Stimulated activated naive B cell treated with anti-CD40 and anti-IgM and Interleukin-4, amounts not matched to agents 10 μg/mL and 1 μg/mL and 100 μg/mL, for 72 hours (primary cell): ENCODE measurements around the gene C5orf47.
A peak's percentile ranks its signal among the peaks of the same experiment; 100 is the strongest.

Experiments
- ATAC-seq, 2 donors: fragments of 150-1000 bp; cut with Tn5 transposase; replicated peaks; 2 replicates each; pipeline ENCODE4 v1.10.0; 2021; ENCODE audit warnings: moderate library complexity in 1 of 2
- DNase-seq: peaks from one replicate; pipeline ENCODE4 v3.0.0; 2021
- H3K27ac Mint-ChIP-seq: one replicate; pipeline ENCODE4 v1.8.0; 2022; ENCODE audit warnings: mild to moderate bottlenecking, mixed read lengths
- H3K27me3 Mint-ChIP-seq, 2 donors: one replicate each; pipeline ENCODE4 v1.8.0; 2022; ENCODE audit warnings: mixed read lengths in 2 of 2
- H3K36me3 Mint-ChIP-seq, 2 donors: one replicate each; pipeline ENCODE4 v1.8.0; 2022; ENCODE audit warnings: mixed read lengths in 2 of 2, mild to moderate bottlenecking in 1 of 2
- H3K4me1 Mint-ChIP-seq, 2 donors: one replicate each; pipeline ENCODE4 v1.8.0; 2022; ENCODE audit warnings: mixed read lengths in 2 of 2, mild to moderate bottlenecking in 1 of 2
- H3K4me3 Mint-ChIP-seq, 2 donors: one replicate each; pipeline ENCODE4 v1.8.0; 2022; ENCODE audit warnings: mild to moderate bottlenecking in 2 of 2, mixed read lengths in 2 of 2, moderate library complexity in 1 of 2
- H3K9me3 Mint-ChIP-seq, 2 donors: one replicate each; pipeline ENCODE4 v1.8.0; 2022; ENCODE audit warnings: mixed read lengths in 2 of 2, mild to moderate bottlenecking in 1 of 2

C5orf47 gene

GRCh38 chr5:173963182-173963838, 25.7 kb upstream of the C5orf47 start:
- peaks cover 0 to 5% of the 10 kb centered on the region in 2 donors for H3K4me1 Mint-ChIP-seq
- no peaks in the 10 kb centered on the region for H3K9me3 Mint-ChIP-seq
- ATAC-seq (no peak), DNase-seq (no peak)
- no peak overlapping the region for H3K4me3 Mint-ChIP-seq
- H3K36me3 Mint-ChIP-seq, result peaks cover 3 to 8% of the 10 kb centered on the region in 2 donors
- H3K27ac Mint-ChIP-seq, result no peak overlapping the region
- no peaks in the 10 kb centered on the region for H3K27me3 Mint-ChIP-seq

GRCh38 chr5:173963867-173964441, 25.0 kb upstream of the C5orf47 start:
- peaks cover 3 to 8% of the 10 kb centered on the region in 2 donors for H3K36me3 Mint-ChIP-seq
- peaks cover 0 to 1% of the 10 kb centered on the region in 2 donors for H3K27me3 Mint-ChIP-seq
- H3K4me1 Mint-ChIP-seq, result peaks cover 0 to 5% of the 10 kb centered on the region in 2 donors
- H3K4me3 Mint-ChIP-seq, result no peak overlapping the region
- ATAC-seq, result no peak
- peak overlapping the region; percentile 51 for H3K27ac Mint-ChIP-seq
- no peaks in the 10 kb centered on the region for H3K9me3 Mint-ChIP-seq
- DNase-seq, result no peak

GRCh38 chr5:173964506-173964905, 24.5 kb upstream of the C5orf47 start:
- peaks cover 3 to 8% of the 10 kb centered on the region in 2 donors for H3K36me3 Mint-ChIP-seq
- DNase-seq (no peak), ATAC-seq (no peak)
- no peak overlapping the region for H3K4me3 Mint-ChIP-seq
- peaks cover 5% of the 10 kb centered on the region in 2 donors for H3K27me3 Mint-ChIP-seq
- no peaks in the 10 kb centered on the region for H3K9me3 Mint-ChIP-seq
- H3K27ac Mint-ChIP-seq, result no peak overlapping the region
- H3K4me1 Mint-ChIP-seq, result peaks cover 0 to 5% of the 10 kb centered on the region in 2 donors

GRCh38 chr5:173967241-173967640, 21.7 kb upstream of the C5orf47 start:
- no peak for ATAC-seq
- DNase-seq, result no peak
- no peaks in the 10 kb centered on the region for H3K9me3 Mint-ChIP-seq
- peaks cover 14 to 15% of the 10 kb centered on the region in 2 donors for H3K27me3 Mint-ChIP-seq
- no peak overlapping the region for H3K27ac Mint-ChIP-seq
- no peak overlapping the region for H3K4me3 Mint-ChIP-seq
- peaks cover 0 to 5% of the 10 kb centered on the region in 2 donors for H3K4me1 Mint-ChIP-seq
- H3K36me3 Mint-ChIP-seq, result peaks cover 3 to 8% of the 10 kb centered on the region in 2 donors

- Mint-ChIP-seq H3K27ac (no peak overlapping the region), H3K4me1 (peaks cover 4 to 6% of the 10 kb centered on the region in 2 donors), H3K27me3 (peaks cover 19 to 21% of the 10 kb centered on the region in 2 donors), H3K9me3 (no peaks in the 10 kb centered on the region), H3K36me3 (no peaks in the 10 kb centered on the region), H3K4me3 (no peak overlapping the region)
- DNase-seq (no peak), ATAC-seq (no peak)
Observed at GRCh38 chr5:173968154-173968797, 20.7 kb upstream of the C5orf47 start.

- no peak for ATAC-seq
- Mint-ChIP-seq H3K9me3 (no peaks in the 10 kb centered on the region), H3K27ac (no peak overlapping the region), H3K27me3 (peaks cover 28 to 32% of the 10 kb centered on the region in 2 donors), H3K4me1 (peaks cover 4 to 13% of the 10 kb centered on the region in 2 donors), H3K36me3 (no peaks in the 10 kb centered on the region), H3K4me3 (no peak overlapping the region)
- no peak for DNase-seq
Observed at GRCh38 chr5:173969167-173970049, 19.6 kb upstream of the C5orf47 start.

- Mint-ChIP-seq H3K4me1 (peaks cover 3 to 13% of the 10 kb centered on the region in 2 donors), H3K27me3 (peaks cover 29 to 34% of the 10 kb centered on the region in 2 donors), H3K27ac (peak overlapping the region; percentile 38), H3K4me3 (no peak overlapping the region), H3K9me3 (no peaks in the 10 kb centered on the region), H3K36me3 (no peaks in the 10 kb centered on the region)
- no peak for ATAC-seq
- no peak for DNase-seq
Observed at GRCh38 chr5:173970878-173971650, 17.9 kb upstream of the C5orf47 start.

GRCh38 chr5:173971681-173972345, 17.2 kb upstream of the C5orf47 start:
- Mint-ChIP-seq H3K4me3 (no peak overlapping the region), H3K27me3 (peaks cover 33 to 42% of the 10 kb centered on the region in 2 donors), H3K36me3 (no peaks in the 10 kb centered on the region), H3K9me3 (no peaks in the 10 kb centered on the region), H3K27ac (no peak overlapping the region), H3K4me1 (peaks cover 3 to 13% of the 10 kb centered on the region in 2 donors)
- DNase-seq (no peak), ATAC-seq (no peak)

GRCh38 chr5:173972607-173972924, 16.4 kb upstream of the C5orf47 start:
- ATAC-seq, result no peak
- Mint-ChIP-seq H3K27ac (no peak overlapping the region), H3K27me3 (peaks cover 37 to 49% of the 10 kb centered on the region in 2 donors), H3K4me3 (peak overlapping the region; percentile 83 to 90), H3K4me1 (peaks cover 3 to 13% of the 10 kb centered on the region in 2 donors), H3K36me3 (no peaks in the 10 kb centered on the region), H3K9me3 (no peaks in the 10 kb centered on the region)
- DNase-seq, result no peak

GRCh38 chr5:173972925-173973615, 15.9 kb upstream of the C5orf47 start:
- peaks cover 3 to 13% of the 10 kb centered on the region in 2 donors for H3K4me1 Mint-ChIP-seq
- no peaks in the 10 kb centered on the region for H3K36me3 Mint-ChIP-seq
- H3K27ac Mint-ChIP-seq, result peak overlapping the region; percentile 87
- ATAC-seq, result peak; percentile 83
- DNase-seq, result peak; percentile 59
- peaks cover 41 to 53% of the 10 kb centered on the region in 2 donors for H3K27me3 Mint-ChIP-seq
- H3K4me3 Mint-ChIP-seq, result peak overlapping the region; percentile 83 to 90
- no peaks in the 10 kb centered on the region for H3K9me3 Mint-ChIP-seq

- DNase-seq, result no peak
- no peak overlapping the region for H3K27ac Mint-ChIP-seq
- ATAC-seq, result peak; percentile 32 to 40
- peaks cover 3 to 13% of the 10 kb centered on the region in 2 donors for H3K4me1 Mint-ChIP-seq
- H3K36me3 Mint-ChIP-seq, result no peaks in the 10 kb centered on the region
- H3K9me3 Mint-ChIP-seq, result no peaks in the 10 kb centered on the region
- H3K4me3 Mint-ChIP-seq, result peak overlapping the region; percentile 83 to 90
- peaks cover 45 to 57% of the 10 kb centered on the region in 2 donors for H3K27me3 Mint-ChIP-seq
Observed at GRCh38 chr5:173973616-173973969, 15.4 kb upstream of the C5orf47 start.

- no peak for DNase-seq
- H3K27me3 Mint-ChIP-seq, result peaks cover 49 to 62% of the 10 kb centered on the region in 2 donors
- no peak overlapping the region for H3K4me3 Mint-ChIP-seq
- no peaks in the 10 kb centered on the region for H3K36me3 Mint-ChIP-seq
- H3K9me3 Mint-ChIP-seq, result no peaks in the 10 kb centered on the region
- H3K4me1 Mint-ChIP-seq, result peaks cover 3 to 13% of the 10 kb centered on the region in 2 donors
- ATAC-seq, result no peak
- no peak overlapping the region for H3K27ac Mint-ChIP-seq
Observed at GRCh38 chr5:173974688-173975239, 14.2 kb upstream of the C5orf47 start.
